Measurements from ENCODE around the gene EME2. TPM values are rescaled to one million over a fixed set of nuclear protein-coding genes. Genes with fewer than 3 reads are reported as not detected.

Gene EME2
- total and polyA plus RNA-seq, 8 donors = 7.0 to 25.3 (median 9.3) TPM

GRCh38 chr16:1779741-1780676 is 7.4 kb downstream of the EME2 start:
- Histone ChIP-seq H3K27me3 (no peaks in the 10 kb centered on the region), H3K27ac (no peak overlapping the region), H3K9me3 (no peaks in the 10 kb centered on the region), H3K4me3 (no peak overlapping the region), H3K4me1 (peaks cover 8 to 35% of the 10 kb centered on the region in 2 donors), H3K36me3 (peaks cover 0 to 47% of the 10 kb centered on the region in 2 donors)
- no peak for TF ChIP-seq CTCF (IDR thresholded peaks at IDR 0.05)
- no peak for DNase-seq
- intact Hi-C loops (cut with DNase I) = no loop called here
- no peak for ATAC-seq

GRCh38 chr16:1780677-1781072 is 8.1 kb downstream of the EME2 start:
- H3K27ac ChIP-seq = no peak overlapping the region
- no peak for DNase-seq
- no peak for TF ChIP-seq CTCF (IDR thresholded peaks at IDR 0.05)
- H3K27me3 ChIP-seq = no peaks in the 10 kb centered on the region
- H3K9me3 ChIP-seq = no peaks in the 10 kb centered on the region
- H3K36me3 ChIP-seq = peaks cover 0 to 41% of the 10 kb centered on the region in 2 donors
- no peak overlapping the region for H3K4me3 ChIP-seq
- intact Hi-C loops (cut with DNase I) = no loop called here
- peaks cover 8 to 35% of the 10 kb centered on the region in 2 donors for H3K4me1 ChIP-seq
- no peak for ATAC-seq

- DNase-seq = peak in 1 of 4 donors; percentile 14
- no peaks in the 10 kb centered on the region for H3K27me3 ChIP-seq
- H3K9me3 ChIP-seq = no peaks in the 10 kb centered on the region
- intact Hi-C loops (cut with DNase I) = no loop called here
- H3K4me1 ChIP-seq = peaks cover 8 to 39% of the 10 kb centered on the region in 2 donors
- no peak for ATAC-seq
- TF ChIP-seq CTCF (IDR thresholded peaks at IDR 0.05) = no peak
- peak overlapping the region; percentile 81 to 87 for H3K4me3 ChIP-seq
- peaks cover 0 to 41% of the 10 kb centered on the region in 2 donors for H3K36me3 ChIP-seq
- H3K27ac ChIP-seq = peak overlapping the region in 1 of 2 donors; percentile 88
Measured at GRCh38 chr16:1781254-1781653, 8.6 kb downstream of the EME2 start.

GRCh38 chr16:1781758-1782407 is 9.3 kb downstream of the EME2 start:
- Histone ChIP-seq H3K27me3 (no peaks in the 10 kb centered on the region), H3K36me3 (peaks cover 0 to 41% of the 10 kb centered on the region in 2 donors), H3K9me3 (no peaks in the 10 kb centered on the region), H3K4me1 (peaks cover 8 to 39% of the 10 kb centered on the region in 2 donors), H3K27ac (peak overlapping the region; percentile 66 to 88), H3K4me3 (peak overlapping the region; percentile 81 to 87)
- intact Hi-C loops (cut with DNase I) = no loop called here
- peak in 2 of 4 donors; percentile 35 to 85 for DNase-seq
- no peak for TF ChIP-seq CTCF (IDR thresholded peaks at IDR 0.05)
- peak; percentile 4 for ATAC-seq

All from left lung (tissue), 10 donors.